Astrocyte (in vitro differentiated cells and primary cell): Measurements from ENCODE around the gene CREB3. TPM values are rescaled to one million over a fixed set of nuclear protein-coding genes. Genes with fewer than 3 reads are reported as not detected.
A peak's percentile ranks its signal among the peaks of the same experiment; 100 is the strongest.

Experiments used
- DNase-seq: peaks from one replicate; pipeline ENCODE4 v3.0.0-alpha.2; 2010; ENCODE audit warnings: low read depth
- FAIRE-seq: peaks from 2 replicates; lab custom pipeline; 2011; peaks lifted over from hg19 to GRCh38; lab: Jason Lieb, UNC
- H2AFZ ChIP-seq: 2 replicates; pipeline ENCODE4 v1.6.0; 2012; ENCODE audit warnings: low read depth, low read length, inconsistent platforms
- H3K27ac ChIP-seq: 2 replicates; pipeline ENCODE4 v1.5.1; 2011; ENCODE audit warnings: low read depth, low read length, inconsistent platforms
- H3K27me3 ChIP-seq: 2 replicates; pipeline ENCODE4 v1.6.0; 2011; ENCODE audit warnings: low read length, inconsistent platforms; ENCODE audit not compliant: insufficient read depth
- H3K36me3 ChIP-seq: 2 replicates; pipeline ENCODE4 v1.5.1; 2011; ENCODE audit warnings: low read length, inconsistent platforms; ENCODE audit not compliant: insufficient read depth
- H3K4me1 ChIP-seq: 2 replicates; pipeline ENCODE4 v1.5.1; 2011; ENCODE audit warnings: low read length, inconsistent platforms; ENCODE audit not compliant: insufficient read depth
- H3K4me2 ChIP-seq: 2 replicates; pipeline ENCODE4 v1.6.0; 2012; ENCODE audit warnings: low read length, inconsistent platforms
- H3K4me3 ChIP-seq: 2 replicates; pipeline ENCODE4 v1.5.1; 2011; ENCODE audit warnings: low read depth, mild to moderate bottlenecking, low read length, inconsistent platforms; ENCODE audit not compliant: insufficient read depth
- H3K79me2 ChIP-seq: 2 replicates; pipeline ENCODE4 v1.6.0; 2012; ENCODE audit warnings: mild to moderate bottlenecking, low read length, inconsistent platforms; ENCODE audit not compliant: insufficient read depth
- H3K9ac ChIP-seq: 2 replicates; pipeline ENCODE4 v1.6.0; 2012; ENCODE audit warnings: mild to moderate bottlenecking, low read length, inconsistent platforms
- H3K9me3 ChIP-seq: 2 replicates; pipeline ENCODE4 v1.5.1; 2012; ENCODE audit warnings: low read depth, mild to moderate bottlenecking, low read length, inconsistent platforms; ENCODE audit not compliant: insufficient read depth
- H4K20me1 ChIP-seq: 2 replicates; pipeline ENCODE4 v1.6.0; 2012; ENCODE audit warnings: low read length, inconsistent platforms; ENCODE audit not compliant: insufficient read depth
- H3K27ac Mint-ChIP-seq: one replicate; pipeline ENCODE4 v1.8.0; 2021; ENCODE audit warnings: mild to moderate bottlenecking, mixed read lengths; ENCODE audit not compliant: unreplicated experiment
- H3K27me3 Mint-ChIP-seq: one replicate; pipeline ENCODE4 v1.8.0; 2021; ENCODE audit warnings: low read depth, mixed read lengths; ENCODE audit not compliant: unreplicated experiment
- H3K36me3 Mint-ChIP-seq: one replicate; pipeline ENCODE4 v1.8.0; 2021; ENCODE audit warnings: low read depth, mixed read lengths; ENCODE audit not compliant: unreplicated experiment
- H3K4me1 Mint-ChIP-seq: one replicate; pipeline ENCODE4 v1.8.0; 2021; ENCODE audit warnings: low read depth, mixed read lengths; ENCODE audit not compliant: unreplicated experiment
- H3K4me3 Mint-ChIP-seq: one replicate; pipeline ENCODE4 v1.8.0; 2021; ENCODE audit warnings: mild to moderate bottlenecking, moderate library complexity, mixed read lengths; ENCODE audit not compliant: unreplicated experiment
- H3K9me3 Mint-ChIP-seq: one replicate; pipeline ENCODE4 v1.8.0; 2021; ENCODE audit warnings: mild to moderate bottlenecking, mixed read lengths; ENCODE audit not compliant: unreplicated experiment
- EZH2 ChIP-seq: IDR thresholded peaks from 2 replicates; pipeline ENCODE4 v1.6.1; 2012; ENCODE audit warnings: mild to moderate bottlenecking, low read length, inconsistent platforms; ENCODE audit not compliant: insufficient read depth
- total RNA-seq: library from RNA; stranded (reverse); gene quantifications from 2 replicates; pipeline ENCODE4 v1.2.1, GENCODE V29; 2021
- TF ChIP-seq, protein P1 (sequence below): IDR thresholded peaks from 2 replicates; pipeline ENCODE4 v1.5.1; 2011; ENCODE audit warnings: low read depth, mild to moderate bottlenecking, inconsistent platforms, low read length, moderate library complexity; ENCODE audit not compliant: insufficient read depth

The CREB3 gene
- total RNA-seq, 1 donor from 2014 or later, result 84.1 TPM

- peaks cover 96% of the 10 kb centered on the region for H4K20me1 ChIP-seq
- Mint-ChIP-seq H3K4me3 (no peak overlapping the region), H3K4me1 (peaks cover 12% of the 10 kb centered on the region), H3K9me3 (no peaks in the 10 kb centered on the region), H3K27me3 (no peaks in the 10 kb centered on the region), H3K27ac (no peak overlapping the region), H3K36me3 (peaks cover 47% of the 10 kb centered on the region)
- H3K4me2 ChIP-seq, result no peak overlapping the region
- H3K27ac ChIP-seq, result no peak overlapping the region
- H2AFZ ChIP-seq, result no peak overlapping the region
- H3K36me3 ChIP-seq, result peaks cover 95% of the 10 kb centered on the region
- no peak overlapping the region for H3K9ac ChIP-seq
- no peak for FAIRE-seq
- H3K4me3 ChIP-seq, result no peak overlapping the region
- no peaks in the 10 kb centered on the region for H3K27me3 ChIP-seq
- no peaks in the 10 kb centered on the region for H3K4me1 ChIP-seq
- no peak for TF ChIP-seq EZH2
- TF ChIP-seq, protein P1, sequence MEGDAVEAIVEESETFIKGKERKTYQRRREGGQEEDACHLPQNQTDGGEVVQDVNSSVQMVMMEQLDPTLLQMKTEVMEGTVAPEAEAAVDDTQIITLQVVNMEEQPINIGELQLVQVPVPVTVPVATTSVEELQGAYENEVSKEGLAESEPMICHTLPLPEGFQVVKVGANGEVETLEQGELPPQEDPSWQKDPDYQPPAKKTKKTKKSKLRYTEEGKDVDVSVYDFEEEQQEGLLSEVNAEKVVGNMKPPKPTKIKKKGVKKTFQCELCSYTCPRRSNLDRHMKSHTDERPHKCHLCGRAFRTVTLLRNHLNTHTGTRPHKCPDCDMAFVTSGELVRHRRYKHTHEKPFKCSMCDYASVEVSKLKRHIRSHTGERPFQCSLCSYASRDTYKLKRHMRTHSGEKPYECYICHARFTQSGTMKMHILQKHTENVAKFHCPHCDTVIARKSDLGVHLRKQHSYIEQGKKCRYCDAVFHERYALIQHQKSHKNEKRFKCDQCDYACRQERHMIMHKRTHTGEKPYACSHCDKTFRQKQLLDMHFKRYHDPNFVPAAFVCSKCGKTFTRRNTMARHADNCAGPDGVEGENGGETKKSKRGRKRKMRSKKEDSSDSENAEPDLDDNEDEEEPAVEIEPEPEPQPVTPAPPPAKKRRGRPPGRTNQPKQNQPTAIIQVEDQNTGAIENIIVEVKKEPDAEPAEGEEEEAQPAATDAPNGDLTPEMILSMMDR, result no peak
- H3K9me3 ChIP-seq, result no peaks in the 10 kb centered on the region
- H3K79me2 ChIP-seq, result peaks cover 92% of the 10 kb centered on the region
- no peak for DNase-seq
Measured at GRCh38 chr9:35718721-35719511, 13.6 kb upstream of the CREB3 start.

DNA sequence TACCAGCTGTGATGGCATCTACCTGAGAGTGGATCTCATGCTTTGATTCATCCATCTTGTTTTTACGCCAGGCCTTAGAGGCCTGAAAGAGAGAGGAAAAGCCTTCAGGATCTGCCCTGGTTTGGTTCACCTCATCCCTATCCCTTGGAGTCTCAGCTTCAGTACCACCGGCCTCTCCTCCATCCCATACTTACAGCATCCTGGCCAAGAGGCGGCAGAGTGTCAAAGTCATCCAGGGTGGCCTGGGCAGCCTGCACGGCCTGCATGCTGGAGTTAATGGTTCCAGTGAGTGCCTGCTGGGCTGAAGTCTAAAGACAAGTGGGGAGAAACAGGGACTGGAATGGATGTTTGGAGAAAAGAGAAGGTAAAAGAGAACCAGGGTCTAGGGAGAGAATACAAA, 12.9 kb upstream of the CREB3 start:
- Histone ChIP-seq H2AFZ (no peak overlapping the region), H3K27me3 (no peaks in the 10 kb centered on the region), H3K9me3 (no peaks in the 10 kb centered on the region), H3K79me2 (peaks cover 92% of the 10 kb centered on the region), H4K20me1 (peaks cover 96% of the 10 kb centered on the region), H3K4me3 (no peak overlapping the region), H3K4me1 (no peaks in the 10 kb centered on the region), H3K4me2 (no peak overlapping the region), H3K27ac (no peak overlapping the region), H3K9ac (no peak overlapping the region), H3K36me3 (peaks cover 95% of the 10 kb centered on the region)
- no peak overlapping the region for H3K4me3 Mint-ChIP-seq
- no peaks in the 10 kb centered on the region for H3K9me3 Mint-ChIP-seq
- FAIRE-seq (no peak), DNase-seq (no peak)
- no peak overlapping the region for H3K27ac Mint-ChIP-seq
- TF ChIP-seq EZH2, result no peak
- TF ChIP-seq, protein P1, result no peak
- H3K36me3 Mint-ChIP-seq, result peaks cover 51% of the 10 kb centered on the region
- H3K27me3 Mint-ChIP-seq, result no peaks in the 10 kb centered on the region
- peaks cover 14% of the 10 kb centered on the region for H3K4me1 Mint-ChIP-seq

DNA sequence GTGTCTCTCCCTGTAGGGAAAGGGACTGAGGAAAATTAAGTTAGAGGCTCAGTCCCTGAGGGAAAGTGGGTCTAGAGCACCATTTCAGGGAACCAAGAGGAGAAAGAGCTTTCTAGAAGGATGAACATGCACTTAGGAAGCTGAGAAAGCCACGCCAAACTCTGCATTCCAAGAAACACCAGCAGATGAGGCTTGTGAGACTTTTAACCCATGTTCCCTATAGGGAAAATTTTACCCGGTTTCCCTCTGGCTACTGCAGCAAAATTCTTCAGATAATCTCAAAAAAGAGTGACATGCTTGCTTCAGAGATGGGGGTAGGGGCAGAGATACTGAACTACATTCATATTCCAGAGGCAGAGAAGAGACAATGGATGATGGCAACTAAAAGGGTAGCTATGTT, 9.0 kb upstream of the CREB3 start:
- peaks cover 96% of the 10 kb centered on the region for H3K79me2 ChIP-seq
- TF ChIP-seq EZH2, result no peak
- TF ChIP-seq, protein P1, result no peak
- Mint-ChIP-seq H3K9me3 (no peaks in the 10 kb centered on the region), H3K36me3 (peaks cover 41% of the 10 kb centered on the region), H3K27me3 (no peaks in the 10 kb centered on the region), H3K4me1 (peaks cover 4% of the 10 kb centered on the region), H3K27ac (peak overlapping the region; percentile 49), H3K4me3 (no peak overlapping the region)
- DNase-seq, result no peak
- peaks cover 23% of the 10 kb centered on the region for H3K4me1 ChIP-seq
- no peak overlapping the region for H3K4me2 ChIP-seq
- H2AFZ ChIP-seq, result no peak overlapping the region
- peaks cover 71% of the 10 kb centered on the region for H3K36me3 ChIP-seq
- H3K27ac ChIP-seq, result no peak overlapping the region
- no peak for FAIRE-seq
- H4K20me1 ChIP-seq, result peaks cover 81% of the 10 kb centered on the region
- no peak overlapping the region for H3K4me3 ChIP-seq
- H3K27me3 ChIP-seq, result no peaks in the 10 kb centered on the region
- no peak overlapping the region for H3K9ac ChIP-seq
- no peaks in the 10 kb centered on the region for H3K9me3 ChIP-seq
